Anterior cingulate cortex (tissue), 58 donors: ENCODE measurements around the gene KCNMA1.

Experiments used
- DNase-seq, 58 donors: peaks; one replicate each; lab custom pipeline; 2025; lab: John Stamatoyannopoulos, UW

KCNMA1 gene

DNA sequence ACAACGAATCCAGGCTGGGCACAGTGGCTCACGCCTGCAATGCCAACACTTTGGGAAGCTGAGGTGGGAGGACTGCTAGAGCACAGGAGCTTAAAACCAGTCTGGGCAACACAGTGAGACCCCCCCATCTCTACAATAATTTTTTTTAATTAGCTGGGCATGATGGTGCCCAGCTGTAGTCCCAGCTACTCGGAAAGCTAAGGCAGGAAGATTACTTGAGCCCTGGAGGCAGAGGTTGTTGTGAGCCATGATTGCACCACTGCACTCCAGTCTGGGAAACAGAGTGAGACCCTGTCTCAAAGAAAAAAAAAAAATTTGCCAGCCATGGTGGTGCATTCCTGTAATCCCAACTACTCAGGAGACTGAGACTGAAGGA is 396.3 kb downstream of the KCNMA1 start:
- no peak for DNase-seq

DNA sequence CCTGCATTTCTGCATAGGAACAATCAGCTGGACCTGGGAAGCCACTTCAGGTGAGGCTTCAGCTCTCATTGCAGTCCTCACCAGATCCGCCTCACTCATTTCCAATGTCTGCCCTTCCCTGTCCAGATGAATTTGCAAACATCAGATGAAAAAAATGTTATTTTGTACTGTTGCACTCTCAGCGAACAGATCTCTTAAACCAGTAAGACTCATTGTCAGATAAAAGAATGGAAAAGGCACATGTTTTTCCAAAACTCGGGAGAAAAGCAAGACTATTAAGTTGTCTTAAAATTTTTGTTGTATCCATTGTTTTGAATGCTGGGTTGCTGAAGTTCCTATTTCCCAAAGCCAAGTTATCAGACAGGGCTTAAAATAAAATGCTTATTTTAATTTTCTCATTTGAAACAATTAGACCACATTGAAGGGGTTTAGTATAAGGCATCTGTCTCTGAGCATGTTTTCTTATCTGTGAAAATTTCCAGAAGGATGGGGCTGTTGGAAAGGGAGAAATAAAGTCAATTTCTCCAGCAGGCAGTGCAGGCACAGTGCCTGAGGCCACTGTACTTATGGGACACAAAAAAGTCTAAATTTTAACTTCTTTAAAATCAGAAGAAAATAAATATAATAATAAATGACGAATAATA is 396.8 kb downstream of the KCNMA1 start:
- DNase-seq, result no peak

DNA sequence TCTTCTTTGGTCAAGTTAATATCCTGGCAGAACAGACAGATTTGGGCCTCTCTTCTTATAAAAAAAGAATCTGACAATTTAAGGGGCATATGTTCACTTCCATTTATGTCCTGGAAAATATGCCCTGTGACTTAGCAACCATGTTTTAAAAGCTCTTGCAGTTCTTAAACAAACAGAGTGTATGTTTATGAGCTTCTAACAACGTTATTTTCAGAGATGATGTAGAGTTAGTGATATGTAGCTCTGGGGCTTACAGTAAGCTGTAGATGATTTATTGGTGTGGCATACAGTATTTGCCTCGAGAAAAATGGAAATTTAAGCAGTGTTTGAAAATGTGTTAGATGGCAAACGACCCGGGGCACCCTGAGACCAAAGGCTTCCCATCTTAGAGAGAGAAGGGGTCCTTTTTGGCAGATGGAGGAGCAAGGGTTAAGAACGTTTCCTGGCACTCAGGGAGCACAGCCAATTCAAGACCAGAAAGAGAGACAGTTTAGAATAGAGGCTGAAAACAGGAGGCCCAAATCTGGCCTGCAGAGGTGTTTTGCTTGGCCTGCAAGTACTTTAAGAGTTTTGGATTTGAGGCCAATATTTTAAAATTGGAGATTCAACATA is 397.5 kb downstream of the KCNMA1 start:
- no peak for DNase-seq

DNA sequence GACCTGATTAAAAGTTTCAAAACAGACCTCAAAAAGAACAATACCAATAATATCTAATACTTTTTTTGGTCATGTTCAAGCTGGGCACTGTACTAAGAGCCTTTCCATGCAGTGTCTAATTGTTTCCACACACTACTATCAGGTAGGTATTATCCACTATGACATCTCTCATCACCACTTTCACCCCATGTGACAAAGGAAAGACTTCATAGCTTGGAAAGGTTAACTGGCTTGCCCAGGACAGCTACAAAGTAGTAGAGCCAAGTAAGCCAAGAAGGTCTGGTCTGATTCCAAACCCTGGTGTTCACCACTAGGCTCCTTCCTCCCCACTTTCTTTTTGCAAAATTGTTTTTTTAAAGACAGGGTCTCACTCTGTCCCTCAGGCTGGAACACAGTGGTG is 400.5 kb downstream of the KCNMA1 start:
- DNase-seq, result no peak

DNA sequence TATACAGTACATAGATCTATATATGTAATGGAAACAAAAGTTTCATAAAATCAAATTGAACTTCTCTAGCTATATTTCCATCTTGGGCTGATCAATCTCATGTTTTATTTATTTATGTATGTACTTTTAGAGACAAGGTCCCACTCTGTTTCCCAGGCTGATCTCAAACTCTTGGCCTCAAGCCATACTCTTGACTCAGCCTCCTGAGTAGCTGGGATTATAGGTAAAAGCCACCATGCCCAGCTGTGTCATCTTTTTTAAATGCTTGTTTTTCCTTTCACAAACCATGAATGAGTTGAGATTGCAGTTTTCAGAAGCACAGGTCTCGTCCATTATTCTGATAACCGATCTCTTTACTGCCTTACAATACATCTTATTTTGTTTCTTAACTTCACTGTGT is 400.9 kb downstream of the KCNMA1 start:
- no peak for DNase-seq

DNA sequence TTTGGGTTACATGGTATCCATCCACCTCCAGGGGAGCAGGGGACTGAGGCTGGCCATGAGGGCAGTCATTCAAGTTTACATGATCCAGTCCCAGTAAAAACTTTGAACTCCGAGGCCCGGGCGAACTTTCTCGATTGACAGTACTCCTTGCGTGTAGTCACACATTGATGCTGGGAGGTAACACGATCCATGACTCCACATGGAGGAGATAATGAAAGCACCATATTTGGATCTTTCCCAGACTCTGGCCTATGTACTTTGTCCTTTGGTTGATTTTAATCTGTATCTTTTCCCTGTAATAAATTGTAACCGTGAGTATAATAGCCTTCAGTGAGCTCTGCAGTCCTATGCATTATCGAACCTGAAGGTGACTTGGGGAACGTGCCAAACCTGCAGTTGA is 401.6 kb downstream of the KCNMA1 start:
- DNase-seq, result no peak

DNA sequence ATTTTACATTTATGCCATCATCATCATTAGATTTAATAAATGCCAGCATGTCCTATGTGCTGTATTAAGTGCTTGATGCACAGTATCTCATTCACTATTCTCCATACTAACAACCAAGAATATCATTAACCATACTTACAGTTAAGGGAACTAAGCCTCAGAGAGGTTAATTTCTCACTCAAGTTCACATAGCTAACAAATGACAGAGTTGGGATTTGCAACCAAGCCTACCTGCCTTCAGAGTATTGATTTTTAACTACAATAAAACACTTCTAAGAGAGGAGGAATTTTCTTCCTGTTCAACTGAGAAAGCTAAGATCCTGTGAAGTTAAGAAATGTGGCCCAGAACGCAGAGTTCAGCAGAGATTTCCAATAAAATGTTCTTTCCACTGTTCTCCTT is 403.0 kb downstream of the KCNMA1 start:
- no peak for DNase-seq

DNA sequence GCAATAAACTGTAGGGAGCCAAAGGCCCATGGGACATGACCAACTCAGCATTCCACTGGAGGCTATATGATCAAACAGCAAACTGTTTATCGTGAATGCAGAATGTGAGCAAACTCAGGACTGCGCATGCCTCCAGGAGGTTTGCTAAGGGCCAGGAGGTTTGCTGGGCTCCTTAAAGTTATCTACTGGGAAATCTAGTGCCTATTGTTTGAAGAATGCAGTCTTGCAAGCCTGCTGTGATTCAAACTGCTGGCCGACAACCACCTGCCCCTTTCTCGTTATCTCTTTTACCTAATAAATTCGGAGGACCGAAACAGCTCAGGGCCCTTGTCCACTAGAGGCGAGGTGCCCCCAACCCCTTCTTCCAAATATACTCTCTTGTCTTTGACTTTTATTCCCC is 404.1 kb downstream of the KCNMA1 start:
- DNase-seq, result no peak

DNA sequence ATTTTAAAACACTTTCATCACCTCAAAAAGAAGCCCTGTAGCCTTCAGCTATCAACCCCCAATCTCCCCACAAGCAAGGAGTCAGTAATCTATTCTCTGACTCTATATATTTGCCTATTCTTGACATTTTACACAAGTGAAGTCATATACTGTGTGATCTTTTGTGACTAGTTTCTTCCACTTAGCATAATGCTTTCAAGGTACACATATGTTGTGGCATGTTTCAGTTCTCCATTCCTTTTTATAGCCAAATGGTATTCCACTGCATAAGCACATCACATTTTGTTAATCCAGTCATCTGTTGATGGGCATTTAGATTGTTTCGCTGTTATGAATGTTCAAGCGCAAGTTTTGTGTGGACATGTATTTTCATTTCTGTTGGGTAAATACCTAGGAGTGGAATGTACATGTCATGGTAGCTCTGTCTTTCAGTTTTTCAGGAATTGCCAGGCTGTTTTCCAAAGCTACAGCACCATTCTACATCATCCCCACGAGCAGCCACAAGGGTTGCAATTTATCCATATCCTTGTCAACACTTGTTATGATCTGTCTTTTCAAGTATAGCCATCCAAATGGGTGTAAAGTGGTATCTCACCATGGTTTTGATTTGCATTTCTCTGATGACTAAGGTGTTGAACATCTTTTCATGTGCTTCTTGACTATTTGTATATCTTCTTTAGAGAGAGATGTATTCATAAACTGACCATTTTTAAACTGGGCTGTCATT is 405.6 kb downstream of the KCNMA1 start:
- no peak for DNase-seq

DNA sequence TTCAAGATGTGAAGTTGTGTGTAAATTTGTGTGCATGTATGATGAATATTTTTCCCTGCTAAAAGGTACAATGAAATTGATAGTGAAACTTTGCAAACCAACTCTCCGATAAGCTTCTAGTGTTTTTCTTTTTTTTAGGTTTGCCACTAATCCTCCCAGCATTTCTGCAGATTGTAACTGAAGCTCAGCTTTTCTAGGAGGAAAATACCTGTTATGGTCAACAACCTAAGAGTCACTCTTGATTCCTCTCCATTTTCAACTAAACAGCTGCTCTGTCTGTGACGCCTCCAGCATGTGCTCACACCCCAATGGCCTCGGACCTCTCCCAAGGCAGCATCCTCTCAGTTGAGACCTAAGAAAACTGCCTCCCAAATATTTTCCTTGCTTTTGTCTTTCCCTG is 406.2 kb downstream of the KCNMA1 start:
- DNase-seq, result no peak

DNA sequence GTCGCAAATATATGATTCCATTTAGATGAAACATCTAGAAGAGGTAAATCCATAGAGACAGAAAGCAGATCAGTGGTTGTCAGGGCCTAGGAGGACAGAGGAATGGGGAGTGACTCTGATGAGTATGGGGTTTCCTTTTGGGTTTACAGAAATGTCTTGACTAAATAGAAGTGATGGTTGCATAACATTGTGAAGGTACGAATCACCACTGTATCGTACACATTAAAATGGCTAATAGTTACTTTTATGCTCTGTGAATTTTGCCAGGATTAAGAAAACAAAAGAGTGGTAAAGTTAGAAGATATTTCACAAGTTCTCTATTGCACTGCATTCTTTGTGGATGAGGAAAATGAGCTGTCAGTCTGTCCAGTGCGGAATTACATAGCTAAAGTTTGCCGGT is 407.4 kb downstream of the KCNMA1 start:
- DNase-seq, result no peak

DNA sequence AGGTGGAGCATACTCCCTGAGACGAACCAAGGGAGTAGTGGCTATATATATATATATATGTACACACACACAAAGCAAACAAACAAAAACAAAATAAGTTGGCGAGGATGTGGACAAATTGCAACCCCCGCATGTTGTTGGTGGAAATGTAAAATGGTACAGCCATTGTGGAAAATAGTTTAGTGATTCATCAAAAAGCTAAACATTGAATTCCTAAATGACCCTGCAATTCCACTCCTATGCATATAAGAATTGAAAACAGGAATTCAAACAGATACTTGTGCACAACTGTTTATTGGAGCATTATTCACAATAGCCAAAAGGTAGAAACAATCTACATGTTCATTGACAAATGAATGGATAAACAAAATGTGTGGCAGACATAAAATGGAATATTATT is 407.9 kb downstream of the KCNMA1 start:
- no peak for DNase-seq

DNA sequence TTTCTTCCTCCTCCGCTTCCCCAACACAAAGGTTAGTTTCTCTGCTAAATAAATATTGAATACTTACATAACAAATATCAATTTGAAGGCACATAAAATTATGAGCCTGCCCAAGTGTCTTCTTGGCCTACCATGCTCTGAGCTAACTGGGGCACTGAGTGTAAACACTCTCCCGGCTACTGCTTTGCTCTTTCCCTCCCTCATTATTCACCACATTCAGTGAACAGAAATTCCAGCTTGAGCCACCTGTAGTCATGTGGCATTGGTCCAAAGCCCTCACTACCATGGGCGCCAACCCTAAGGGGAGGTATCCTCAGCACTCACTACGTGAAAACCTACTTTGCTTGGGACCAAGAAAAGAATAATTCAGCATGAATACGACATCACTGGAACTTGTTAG is 409.0 kb downstream of the KCNMA1 start:
- no peak for DNase-seq

DNA sequence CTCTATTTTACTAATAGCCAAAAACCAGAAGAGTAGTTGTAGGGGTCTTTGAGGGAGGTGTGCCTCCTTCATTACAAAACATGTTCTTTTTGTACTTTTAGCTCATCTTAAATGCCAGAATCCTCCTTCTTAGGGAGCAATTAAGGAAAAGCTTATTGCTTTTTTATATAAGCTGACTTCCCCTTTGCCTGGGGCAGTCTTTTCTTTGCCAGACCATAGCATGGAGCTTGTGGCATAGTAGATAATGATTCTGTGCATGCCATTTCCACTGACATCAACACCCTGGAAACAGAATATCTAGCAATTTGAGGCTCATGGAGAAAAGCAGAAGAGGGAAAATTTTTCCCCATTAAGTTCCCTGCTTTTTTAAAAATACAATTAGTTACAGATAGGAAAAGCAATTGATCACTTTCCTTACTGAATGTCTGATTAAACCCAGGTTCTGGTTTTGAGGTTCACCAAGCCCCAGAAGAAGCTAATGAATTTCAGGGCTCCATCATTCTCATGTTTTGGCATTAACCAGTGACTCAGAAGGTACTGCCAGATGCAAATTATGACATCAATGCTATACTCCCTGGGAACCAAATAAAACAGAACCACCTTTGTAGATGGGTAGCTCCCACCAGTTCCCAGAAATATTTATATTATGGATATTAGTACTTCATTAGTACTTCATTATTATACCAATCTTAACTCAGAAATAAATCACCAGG is 410.6 kb downstream of the KCNMA1 start:
- no peak for DNase-seq

DNA sequence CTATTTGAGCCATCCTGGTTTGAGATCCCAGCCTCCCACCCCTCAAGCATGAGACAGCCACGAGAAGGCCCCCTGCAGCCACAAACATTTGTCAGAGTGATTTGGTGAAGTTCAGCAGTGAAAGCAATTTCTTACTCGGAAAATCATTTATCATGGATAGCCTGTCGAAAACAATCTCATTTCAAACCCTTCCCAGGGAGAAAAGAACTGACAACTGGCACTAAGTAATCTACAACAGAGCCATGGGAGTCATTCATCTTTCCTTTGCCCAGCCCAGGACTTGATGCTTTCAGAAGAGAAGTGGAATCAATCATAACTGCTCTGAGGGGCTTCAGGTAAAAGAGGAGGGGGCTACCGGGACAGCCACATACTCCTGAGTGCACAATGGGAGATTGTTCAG is 411.2 kb downstream of the KCNMA1 start:
- no peak for DNase-seq

DNA sequence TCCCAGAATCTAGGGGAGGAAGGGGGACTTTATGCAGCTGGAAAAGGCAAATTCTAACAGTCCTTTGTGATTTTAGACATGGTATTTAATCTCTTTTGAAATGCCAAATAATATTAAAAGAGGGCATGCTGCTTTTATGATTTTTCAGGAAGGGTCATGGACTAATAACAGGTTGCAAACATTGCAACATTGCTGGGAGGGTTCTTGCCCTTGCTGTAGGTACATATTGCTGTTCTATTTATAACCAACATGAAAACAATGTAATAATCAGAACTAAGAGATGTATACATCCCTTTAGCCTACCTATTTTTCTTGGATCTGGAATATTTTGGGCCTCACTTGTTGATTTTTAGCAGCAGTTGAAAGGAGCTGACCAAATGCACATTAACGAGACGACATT is 411.6 kb downstream of the KCNMA1 start:
- no peak for DNase-seq

DNA sequence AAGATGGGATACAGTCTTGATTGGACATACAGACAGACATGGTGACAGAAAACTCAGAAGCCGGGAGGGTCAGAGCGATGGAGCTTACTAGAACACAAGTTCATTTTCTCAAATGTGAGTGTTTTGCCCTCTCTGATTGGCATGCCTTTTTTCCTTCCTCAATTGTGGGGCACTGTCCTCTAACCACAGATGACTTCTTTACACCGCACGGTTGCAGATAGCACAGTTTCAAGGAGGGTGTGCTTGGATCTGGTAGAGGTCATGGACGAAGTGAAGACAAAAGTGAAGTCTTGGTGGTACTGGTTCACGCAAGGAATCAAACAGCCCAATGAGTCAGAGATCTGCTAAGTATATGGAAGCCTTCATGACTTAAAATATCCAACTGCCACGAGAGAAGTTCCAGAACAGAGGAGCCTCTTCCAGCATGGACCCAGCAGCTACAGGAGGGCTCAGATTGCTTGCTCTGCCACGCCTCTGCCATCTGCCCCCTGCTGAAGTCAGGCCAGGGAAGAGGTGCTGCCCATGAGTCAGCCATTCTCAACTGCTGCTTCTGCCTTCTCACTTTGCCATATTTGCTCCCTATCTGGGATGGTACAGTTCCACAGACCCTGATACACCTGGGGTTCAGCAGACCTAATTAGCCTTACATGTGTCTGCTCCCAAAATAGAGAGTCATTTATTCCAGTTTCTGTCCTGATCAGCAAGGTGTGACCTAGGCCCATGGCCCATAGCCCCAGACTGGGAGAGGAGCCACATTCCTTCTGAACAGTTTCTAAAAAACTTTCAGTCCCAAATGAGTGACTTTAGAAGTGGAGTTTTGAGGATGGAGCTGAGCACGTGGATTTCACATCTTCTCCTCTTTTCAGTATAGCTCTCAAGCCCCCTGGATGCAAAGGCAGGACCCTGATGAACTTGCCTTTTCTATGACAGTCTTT is 413.8 kb downstream of the KCNMA1 start:
- DNase-seq, result no peak

DNA sequence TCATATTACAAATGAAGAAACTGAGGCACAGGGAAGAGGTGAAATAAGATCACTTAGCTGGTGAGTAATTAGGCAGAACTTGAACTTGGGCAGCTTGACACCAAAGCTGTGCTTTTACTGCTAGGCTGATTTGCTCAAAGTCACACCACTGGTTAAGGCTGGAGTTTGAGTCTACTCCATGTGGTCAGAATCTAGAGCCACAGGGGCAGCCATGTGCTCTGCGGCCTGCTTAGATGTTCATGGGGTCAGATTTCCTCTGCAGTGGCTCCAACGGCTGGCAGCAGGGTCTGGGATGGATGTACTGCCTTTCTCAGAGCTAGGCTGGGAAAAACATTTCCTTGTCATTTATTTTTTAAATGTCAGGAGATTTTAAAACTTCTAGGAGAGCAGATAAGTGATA is 417.5 kb downstream of the KCNMA1 start:
- no peak for DNase-seq

DNA sequence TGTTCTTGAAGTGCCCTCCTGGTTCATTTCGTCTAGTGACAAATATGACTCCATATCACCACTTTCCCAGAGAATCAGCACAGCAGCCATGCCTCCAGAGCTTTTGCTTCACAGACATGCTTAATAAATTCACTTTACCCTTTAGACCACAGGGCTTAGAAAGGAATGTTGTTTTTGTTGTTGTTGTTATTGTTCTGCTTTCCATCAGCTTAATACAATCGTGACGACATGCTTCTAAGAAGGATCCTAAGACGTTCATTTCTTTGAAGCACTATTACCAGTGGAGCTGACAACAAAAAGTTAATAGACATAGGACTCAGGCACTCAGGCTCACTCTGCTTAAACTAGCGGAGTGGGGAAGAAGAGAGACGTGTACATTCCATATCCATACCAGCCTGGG is 418.6 kb downstream of the KCNMA1 start:
- no peak for DNase-seq

DNA sequence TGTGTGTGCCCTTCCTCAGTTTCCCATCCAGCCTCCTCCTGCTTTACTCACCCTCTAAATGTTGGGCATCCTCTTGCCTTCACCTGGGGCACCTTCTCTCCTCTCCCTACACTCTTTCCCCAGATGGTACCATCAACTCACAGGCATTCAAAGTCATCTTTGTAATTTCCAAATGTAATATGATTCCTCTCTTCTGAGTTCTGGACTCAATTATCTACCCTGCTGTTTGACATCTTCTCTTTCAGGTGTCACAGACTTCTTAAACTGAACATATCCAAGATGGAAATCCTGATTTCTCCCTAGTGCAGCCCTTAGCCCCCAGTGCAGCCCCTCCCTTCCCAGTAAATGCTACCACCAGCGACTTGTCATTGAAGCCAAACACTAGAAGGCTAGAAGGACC is 422.8 kb downstream of the KCNMA1 start:
- DNase-seq, result no peak
